HUDEP-2 (cell line): ENCODE measurements around the gene RAB29.

Source experiments
- DNase-seq, 76 experiments: peaks; one replicate each; lab custom pipeline; 2025; ENCODE audit not compliant: unreplicated experiment in 76 of 76; lab: John Stamatoyannopoulos, UW

Gene RAB29

DNA sequence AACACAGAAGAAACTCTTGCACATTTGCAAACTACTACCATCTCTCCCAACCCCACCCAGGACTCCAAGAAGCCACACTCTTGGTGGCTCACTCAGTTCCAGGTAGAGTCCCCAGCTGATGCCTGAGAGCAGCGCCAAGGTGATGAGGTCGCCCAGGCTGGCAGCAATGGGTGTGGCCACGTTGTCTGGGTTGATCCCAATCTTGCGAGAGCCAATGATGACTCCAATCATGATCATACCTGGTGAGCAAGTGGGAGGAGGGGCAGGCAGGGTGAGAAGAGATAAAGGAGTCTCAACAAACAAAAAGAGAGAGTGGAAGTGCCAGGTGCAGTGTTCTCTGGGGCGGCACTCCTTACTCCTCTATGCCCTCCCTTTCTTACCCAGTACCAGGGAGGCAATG, 23.3 kb upstream of the RAB29 start:
- DNase-seq, result no peak

DNA sequence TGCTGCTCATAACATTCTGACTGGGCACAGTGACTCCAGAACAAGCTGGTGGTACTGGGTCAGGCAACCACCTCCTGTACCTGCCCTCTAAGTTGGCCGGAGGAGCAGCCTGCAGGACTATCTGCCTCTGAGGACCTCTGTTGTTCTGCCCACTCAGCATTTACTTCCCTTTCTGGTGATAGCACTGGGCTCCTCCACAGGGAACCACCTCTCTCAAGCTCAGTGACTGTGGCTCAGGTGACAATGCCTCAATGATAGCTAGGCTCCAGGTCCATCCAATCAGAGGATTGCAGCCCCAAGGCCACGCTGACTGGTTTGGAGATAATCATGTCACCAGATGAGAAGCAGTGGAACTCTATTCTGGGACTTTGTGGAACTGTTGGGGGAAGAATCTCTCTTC, 21.9 kb upstream of the RAB29 start:
- no peak for DNase-seq

DNA sequence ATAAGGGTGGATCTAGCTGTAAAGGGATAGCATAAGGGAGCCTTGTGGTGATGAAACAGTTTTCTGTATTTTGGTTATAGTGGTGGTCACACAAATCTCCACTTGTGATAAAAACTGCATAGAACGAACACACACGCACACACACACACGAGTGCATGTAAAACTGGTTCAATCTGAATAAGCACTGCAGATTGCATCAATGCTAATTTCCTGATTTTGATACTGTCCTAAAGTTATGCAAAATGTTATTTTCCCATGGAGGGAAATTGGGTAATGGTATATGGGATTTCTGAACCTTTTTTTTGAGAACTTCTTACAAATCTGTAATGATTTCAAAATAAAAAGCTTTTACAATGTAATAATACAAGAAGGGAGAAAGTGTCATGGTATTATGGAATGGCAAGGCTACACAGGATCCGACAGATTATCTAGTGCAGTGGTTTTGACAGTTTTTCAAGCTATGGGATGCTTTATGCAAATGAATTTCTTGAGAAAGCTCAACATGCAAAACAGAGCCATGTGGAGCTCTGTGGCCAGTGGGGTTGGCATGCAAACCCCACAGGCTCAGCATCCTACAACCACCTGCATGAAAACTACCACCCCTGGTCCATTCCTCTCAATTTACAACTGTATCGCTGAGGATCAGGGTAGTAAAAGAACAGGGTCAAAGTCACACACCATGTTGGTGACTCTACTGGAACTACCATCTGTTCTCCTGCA, 18.9 kb upstream of the RAB29 start:
- no peak for DNase-seq

DNA sequence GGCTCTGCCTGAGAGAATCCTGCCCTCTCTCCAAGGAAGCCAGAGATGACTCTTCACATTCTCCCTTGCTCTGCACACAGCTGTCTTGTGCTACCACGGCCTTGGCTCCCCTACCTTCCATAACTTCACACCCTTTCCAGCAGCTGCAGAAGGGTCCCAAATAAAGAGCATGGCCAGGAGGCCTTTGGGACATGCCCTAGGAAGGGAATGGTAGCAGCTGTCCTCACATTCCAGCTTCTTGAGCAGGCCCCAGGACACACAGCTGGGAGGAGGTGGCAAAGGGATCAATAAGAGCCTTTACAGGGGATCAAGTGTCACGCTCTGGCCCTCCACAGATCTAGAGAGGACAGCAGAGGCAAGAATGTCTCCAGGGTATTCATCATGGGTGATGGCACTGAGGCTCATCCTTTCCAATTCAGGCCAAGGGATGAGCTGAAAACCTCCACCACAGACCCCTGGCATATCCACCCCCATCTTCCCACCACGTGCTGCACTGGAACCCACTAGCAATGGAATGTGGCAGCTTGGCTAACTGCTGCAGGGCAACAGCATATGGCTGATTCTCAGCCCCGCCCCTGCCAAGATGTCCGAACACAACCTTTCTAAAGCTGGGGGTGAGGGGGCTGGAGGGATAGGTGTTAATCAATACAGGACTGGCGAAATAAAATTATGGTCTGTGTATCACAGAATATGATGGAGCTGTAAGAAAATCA, 17.8 kb upstream of the RAB29 start:
- DNase-seq, result no peak

DNA sequence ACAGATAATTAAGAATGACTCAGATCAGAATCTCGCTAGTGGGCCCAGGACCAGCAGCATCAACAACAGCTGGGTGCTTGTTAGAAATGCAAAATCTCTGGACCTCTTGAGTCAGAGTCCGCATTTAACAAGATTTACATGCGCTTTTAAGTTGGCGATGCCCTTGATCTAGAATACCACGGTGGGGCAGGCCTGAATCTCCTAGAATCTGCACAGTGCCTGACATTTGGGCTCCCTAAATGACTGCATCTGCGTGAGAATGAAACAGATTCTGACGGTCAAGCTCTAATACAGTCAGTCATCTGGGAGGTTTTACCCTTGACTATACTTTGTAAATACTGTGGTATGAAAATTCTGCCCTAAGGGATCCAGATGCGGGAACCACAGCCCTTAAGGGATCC, 17.2 kb upstream of the RAB29 start:
- no peak for DNase-seq

DNA sequence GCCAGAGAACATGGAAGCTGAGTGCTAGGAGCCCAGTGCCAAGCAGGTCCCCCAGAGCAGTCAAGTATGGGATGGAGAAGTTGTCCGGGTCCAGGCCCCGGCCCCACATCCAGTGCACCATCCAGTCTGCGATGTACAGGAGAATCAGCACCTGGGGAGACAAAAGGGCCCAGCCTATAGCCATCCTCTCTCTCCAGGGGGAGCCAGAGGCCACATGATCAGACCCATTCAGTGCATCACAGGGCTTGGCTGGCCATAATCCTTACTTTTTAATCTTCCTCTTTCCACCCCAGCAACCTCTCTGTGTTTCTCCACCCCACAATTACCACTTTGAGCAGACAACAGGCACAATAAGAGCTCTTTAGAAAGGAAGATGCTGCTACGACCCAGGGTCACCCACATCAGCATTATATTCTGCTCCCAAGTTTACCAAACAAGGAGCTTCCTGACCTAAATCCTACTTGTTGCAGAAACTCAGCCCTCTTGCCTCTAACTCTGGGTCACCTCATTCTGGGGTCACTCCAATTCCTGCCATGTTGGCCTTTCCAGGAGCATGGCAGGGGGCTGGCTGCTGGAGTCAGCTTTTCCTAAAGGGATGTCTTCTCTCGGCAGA, 16.4 kb upstream of the RAB29 start:
- peak in 46 of 76 experiments; percentile 2 to 60 (median 32) for DNase-seq

DNA sequence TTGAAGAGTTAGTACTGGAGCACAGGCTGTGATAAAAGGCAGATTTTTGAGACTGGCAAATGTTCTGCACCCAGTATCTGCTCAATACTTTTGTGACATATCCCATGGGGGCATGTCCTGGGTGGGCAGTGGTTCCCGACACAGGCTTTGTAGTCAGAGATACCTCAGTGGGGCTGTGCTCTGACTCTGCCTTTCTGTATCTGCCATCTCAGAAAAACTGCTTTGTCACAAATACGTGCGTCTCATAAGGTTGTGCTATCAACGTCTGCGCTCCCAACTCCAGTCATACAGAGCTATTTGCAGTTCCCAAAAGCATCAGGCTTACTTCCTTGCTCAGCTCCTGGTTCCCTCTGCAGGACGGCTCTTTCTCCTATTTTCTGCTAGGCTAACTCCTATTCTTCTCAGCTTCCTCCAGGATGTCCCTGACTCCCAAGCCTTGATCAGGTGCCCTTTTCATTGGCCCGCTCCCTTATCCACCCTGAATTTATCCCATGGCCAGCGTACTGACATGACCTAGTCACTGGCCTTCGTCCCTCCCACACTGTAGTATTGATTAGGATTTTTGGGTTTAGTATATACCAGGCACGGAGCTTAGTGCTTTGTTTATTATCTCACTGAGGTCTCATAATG, 12.1 kb upstream of the RAB29 start:
- DNase-seq, result no peak

DNA sequence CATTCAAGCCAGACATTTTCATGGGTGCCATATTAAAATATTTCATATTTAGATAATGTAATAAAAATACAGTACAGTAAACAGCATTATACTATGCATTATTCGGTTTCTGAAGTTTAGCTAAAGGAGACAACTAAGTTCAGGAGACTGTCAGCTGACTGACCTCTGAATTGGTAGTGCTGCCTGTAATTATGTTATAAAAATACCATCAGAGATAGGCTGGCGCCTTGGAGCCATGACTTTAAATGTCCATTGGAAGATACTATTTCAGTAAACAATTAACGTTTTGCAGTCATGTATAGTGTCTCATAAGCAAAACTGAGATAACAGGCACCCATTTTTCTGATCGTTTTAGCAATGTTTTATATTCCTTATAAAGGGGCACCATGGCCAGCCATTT, 11.3 kb upstream of the RAB29 start:
- DNase-seq, result no peak

DNA sequence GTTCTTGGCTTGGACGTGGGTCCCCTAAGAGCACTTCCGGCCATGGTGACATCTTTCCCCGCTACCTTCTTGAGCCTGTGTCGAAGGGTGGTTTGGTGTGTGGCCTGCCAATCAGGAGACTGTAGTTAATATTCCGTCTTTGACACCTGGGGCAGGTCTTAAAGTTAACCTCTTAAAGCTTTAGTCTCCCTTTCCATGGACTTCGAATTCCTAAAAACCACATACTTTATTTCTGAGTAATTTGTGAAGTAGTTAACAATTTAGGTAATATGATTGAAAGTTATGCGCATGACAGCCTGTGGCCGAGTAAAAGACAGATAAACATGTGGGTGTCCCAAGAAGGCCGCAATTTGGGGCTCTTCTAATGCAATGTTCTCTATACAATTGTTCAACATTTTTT, 10.2 kb upstream of the RAB29 start:
- no peak for DNase-seq

DNA sequence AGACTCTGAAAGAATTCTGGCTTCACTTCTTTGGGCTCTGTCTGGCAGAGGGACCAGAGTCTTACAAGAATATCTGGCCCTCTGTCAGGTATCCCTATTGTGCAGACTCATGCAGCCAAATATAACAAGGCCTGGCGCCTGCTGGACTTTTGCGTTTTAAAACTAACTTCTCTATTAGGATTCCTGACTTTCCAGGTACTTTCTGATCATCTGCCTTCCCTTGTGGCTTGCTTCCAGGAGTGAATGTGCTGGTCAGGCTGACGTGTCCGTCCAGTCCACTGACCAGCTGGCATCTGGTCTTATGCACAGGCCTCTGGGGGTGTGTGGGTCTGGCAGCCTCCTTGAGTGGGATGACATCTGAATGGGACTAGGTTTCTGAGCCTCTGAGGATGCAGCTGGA, 8.6 kb upstream of the RAB29 start:
- no peak for DNase-seq

DNA sequence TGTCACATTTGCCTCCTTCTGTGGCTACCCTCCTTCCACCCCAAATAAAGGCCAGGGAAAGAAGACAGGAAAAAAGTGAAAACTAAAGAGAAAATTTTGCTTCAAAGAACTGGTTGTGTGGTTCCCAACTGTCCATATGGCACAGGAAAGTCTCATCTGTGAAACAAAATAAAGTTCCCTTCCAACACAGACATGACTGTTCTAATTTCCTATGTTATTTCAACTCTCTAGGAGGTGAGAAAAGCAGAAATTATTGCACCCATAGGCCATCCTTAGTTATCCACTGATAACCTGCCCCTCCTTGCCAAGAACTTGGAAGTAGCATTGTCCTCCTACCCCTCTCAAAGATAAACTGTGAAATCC, 8.1 kb upstream of the RAB29 start:
- DNase-seq, result no peak

DNA sequence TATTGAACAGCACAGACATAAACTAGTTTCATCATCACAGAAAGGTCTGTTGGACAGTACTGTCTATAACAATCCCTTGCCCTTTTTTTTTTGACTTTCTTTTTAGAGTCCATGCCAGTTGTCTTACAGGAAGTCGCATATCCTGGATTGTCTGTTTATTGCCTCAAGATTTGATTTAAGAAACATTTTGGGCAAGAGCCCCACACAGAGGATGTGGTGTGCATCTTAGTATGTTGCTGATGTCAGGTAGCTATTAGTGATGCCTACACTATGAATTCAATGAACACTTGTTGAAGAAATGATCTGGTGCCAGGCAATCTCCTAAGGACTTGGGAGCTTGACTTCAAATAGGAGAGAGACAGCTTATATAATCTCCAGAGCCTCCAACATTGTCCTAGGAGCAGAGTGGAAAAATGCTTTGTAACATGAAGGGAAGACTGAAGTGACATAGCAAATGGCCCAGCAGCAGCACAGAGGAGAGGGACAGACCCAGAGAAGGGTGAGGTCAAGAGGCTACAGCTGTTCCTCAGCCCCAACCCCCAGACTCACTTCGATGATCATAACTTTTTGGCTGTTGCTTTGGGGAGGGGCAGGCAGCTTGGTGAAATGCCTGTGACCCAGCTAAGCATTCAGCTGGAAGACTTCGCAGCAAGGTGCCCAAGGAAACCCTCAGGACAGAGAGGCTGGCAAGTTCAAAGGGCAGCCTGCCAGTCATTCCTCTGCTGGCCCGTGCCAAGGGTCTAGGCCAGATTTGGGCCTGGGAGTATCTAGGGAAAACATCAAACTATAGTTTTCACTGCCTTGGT, 7.5 kb upstream of the RAB29 start:
- no peak for DNase-seq

DNA sequence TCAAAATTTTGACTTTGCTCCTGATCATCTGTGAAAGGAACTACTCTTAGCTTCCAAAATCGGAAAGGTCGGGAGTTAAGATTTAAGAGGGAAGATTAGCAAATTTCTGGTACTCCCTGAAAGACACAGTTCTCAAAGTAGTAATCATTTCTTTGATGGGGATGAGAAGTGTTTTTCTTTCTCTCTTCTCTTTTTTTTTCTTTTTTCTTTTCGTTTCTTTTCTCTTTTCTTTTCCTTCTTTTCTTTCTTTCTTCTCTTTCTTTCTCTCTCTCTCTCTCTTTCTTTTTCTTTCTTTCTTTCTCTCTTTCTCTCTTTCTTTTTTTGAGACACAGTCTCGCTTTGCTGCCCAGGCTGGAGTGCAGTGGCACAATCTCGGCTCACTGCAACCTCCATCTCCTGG, 5.1 kb upstream of the RAB29 start:
- no peak for DNase-seq

DNA sequence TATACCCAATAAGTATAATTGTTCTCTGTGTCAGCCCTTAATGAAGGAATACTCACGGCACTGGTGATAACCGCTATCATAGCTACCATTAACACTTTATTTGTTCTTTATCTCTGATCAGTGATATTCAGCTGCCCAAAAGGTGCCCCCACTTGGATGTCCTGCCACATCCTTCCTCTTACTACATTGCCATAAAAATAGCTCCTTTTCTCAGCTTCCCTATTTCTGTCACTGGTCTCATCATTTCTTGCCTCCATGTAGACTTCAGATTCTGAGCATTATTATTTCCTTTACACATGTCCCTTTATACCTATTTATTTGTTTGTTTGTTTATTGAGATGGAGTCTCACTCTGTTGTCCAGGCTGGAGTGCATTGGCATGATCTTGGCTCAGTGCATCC, 2.7 kb upstream of the RAB29 start:
- DNase-seq, result no peak

DNA sequence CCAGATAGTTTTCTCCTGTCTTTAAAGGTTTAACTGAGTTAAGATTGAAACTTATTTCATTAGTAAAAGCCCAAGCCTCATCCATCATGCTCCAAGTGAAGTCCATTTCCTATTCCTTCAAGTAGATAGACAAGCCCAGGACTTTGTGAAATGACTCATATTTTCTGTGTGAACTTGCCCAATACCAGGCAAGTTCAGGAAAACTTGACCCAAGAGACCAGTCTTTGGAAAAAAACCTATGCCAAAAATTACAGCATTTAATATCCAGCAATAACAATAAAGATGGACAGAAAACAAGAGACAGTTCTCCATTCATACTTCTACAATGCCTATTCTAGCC, 405 bp upstream of the RAB29 start:
- DNase-seq, result no peak

DNA sequence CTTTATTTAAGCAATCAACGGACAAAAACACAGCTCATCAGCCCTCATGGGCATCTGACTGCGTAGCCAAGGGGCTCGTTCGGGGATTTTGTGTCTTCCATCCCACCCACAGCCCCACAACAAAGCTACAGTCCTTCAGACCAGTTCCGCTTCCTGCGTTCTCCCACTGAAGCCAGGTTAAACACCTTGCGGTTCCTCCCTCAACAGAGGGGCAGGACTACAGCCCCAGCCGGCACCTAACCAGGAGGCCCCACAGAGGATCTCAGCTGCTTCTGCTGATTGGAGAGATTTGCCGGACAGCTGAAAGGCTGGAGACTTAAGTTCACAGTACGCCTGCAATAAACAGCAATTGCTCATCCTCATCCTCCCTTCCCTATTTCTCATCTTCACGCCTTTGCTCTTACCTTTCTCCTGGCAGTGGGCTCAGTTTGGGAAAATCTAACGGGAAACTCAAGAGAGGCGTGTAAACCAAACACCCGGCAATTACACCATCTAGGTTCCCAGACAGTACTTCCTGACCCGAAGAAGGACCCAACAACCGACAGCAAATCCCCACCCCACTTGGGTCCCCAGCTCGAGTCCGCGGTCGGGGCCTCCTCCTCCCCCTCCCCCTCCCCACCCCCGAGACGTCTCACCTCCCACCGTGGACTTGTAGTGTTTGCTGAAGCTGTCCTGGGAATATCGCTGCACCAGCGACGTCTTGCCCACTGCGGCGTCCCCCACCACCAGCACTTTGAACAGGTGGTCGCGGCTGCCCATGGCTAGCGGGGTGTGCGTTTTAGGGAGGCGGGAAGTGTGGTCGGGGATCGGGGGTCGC, 876 bp downstream of the RAB29 start:
- peak in 1 of 76 experiments; percentile 2 for DNase-seq

DNA sequence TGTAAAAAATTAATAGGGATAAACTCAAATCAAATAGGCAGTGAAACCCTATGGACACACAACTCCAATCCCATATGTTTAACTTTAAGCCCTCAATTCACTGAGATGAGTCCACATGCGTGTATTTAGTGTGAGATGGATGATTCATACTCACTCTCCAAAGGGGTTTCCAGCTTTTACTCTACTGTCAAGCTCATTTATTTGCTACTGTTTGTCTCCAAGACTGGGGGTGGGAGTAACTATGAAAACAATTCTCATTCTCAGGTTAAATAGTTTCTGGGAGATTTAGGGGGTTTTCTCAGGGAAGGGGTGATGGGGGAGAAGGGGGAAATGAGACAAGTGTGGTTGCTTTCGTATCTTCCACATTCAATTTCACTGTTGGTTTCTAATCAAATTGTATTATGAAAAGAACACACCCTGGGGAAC, 2.7 kb downstream of the RAB29 start:
- DNase-seq, result no peak

DNA sequence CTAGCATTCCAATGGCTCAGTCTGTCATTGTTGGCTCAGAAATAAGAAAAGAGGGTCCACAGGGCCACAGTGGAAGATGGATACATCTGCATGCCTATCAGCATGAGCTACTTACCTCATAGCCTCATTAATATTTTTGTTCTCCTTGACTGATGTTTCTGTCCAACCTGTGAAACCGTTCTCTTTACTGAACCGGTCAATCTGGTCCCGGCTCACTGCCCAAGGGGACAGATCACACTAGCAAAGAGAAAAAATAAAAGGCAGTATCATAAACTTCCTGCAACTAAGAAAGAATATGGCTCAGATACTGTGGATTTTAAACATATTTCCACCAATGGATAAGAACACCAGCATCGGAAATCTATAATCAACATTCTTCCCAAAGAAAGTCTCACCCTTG, 4.7 kb downstream of the RAB29 start:
- DNase-seq, result no peak

DNA sequence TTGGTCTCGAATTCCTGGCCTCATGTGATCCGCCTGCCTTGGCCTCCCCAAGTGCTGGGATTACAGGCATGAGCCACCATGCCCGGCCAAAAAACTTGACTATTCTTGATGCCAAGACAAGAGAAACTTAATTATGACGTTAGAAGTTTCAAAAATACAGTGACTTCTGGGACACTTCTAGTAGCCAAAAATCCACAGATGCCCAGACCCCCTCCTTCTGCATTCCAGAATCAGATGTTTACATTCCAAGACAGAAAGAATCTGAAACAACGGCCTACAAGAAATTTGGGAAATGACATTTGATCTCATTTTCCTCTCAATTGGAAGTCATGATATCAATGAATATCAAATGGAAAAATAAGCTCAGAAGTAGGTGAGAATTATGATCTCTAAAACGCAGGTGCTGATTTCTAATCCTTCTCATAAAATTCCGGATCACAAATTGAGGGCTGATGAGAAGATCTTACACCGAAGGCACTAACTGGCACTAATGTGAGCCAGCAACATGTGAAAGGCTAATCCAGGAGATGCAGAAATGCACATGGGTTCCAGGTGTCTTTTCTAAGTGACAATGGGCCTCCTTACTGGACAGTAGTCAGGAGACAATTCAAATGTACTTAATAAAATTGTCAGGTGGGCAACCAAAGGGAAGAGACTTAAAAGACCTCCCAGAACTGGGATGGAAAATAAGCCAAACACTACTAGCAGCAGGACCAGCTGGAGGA, 5.5 kb downstream of the RAB29 start:
- DNase-seq, result no peak

DNA sequence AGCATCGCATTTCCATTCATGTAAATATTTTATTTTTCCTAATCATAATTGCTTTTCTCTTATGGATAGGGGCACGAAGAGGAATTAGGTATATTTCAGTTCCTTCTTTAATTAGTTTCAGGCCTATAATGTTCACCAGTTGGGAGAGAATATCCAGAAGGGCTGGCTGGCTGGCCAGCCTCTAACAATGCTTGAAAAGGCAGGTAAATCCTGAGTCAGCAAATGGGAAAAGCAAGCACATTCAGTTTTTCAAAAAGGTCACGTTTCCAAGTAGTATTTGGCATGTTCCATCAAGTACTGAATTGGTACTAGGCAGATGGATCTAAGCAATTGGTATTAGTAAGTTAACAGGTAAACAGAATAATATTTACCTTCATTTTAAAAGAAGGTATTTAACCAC, 8.0 kb downstream of the RAB29 start:
- DNase-seq, result no peak
